ENCODE measurements around the gene LHX8.

GRCh38 chr1:75097654-75098053 lies 36.5 kb upstream of the LHX8 start:
- TF ChIP-seq CTCF (IDR thresholded peaks at IDR 0.05; ENCODE audit: borderline replicate concordance, extremely low read depth, low read length, poor library complexity, severe bottlenecking) (no peak), EZH2 (IDR thresholded peaks at IDR 0.05; ENCODE audit: borderline replicate concordance, low read depth, low read length, severe bottlenecking) (no peak)

Data from DND-41 (cell line).